ENCODE measurements around the gene SMTNL1. TPM values are rescaled to one million over a fixed set of nuclear protein-coding genes. Genes with fewer than 3 reads are reported as not detected.
A peak's percentile ranks its signal among the peaks of the same experiment; 100 is the strongest.

SMTNL1 gene, protein sequence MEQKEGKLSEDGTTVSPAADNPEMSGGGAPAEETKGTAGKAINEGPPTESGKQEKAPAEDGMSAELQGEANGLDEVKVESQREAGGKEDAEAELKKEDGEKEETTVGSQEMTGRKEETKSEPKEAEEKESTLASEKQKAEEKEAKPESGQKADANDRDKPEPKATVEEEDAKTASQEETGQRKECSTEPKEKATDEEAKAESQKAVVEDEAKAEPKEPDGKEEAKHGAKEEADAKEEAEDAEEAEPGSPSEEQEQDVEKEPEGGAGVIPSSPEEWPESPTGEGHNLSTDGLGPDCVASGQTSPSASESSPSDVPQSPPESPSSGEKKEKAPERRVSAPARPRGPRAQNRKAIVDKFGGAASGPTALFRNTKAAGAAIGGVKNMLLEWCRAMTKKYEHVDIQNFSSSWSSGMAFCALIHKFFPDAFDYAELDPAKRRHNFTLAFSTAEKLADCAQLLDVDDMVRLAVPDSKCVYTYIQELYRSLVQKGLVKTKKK
- polyA plus RNA-seq (2013) = 1.1 TPM

DNA sequence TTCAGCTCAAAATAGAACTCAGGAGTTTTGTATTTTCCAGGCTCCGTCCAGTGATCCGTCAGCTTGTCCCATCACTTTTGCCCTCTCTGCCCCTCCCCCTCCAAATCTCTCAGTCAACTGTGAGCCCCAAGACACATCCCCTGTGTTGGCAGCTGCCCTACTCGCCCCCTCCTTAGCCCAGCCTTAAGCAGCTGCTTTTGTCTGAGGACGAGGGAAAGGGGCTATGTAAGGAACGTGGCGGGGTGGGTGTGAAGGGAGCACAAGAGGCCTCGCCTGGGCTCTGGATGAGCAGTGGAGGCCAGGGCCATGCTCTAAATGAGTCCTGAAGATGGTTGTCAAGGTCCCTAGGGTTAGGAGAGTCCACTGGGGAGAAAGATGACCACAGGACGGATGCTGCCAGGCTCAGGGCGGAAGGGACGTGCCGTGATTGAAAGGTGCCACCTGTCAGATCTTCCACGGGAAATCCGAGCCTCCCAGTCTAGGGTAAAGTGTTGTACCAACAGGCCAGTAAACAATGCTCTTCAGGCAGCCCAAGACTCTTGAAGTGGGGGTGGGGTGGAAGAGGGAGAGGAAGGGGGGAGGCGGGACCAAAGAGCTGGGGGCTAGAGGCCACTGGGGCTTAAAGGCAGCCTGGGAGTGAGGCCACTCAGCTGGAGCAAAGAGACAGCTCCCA lies at the start of gene SMTNL1:
Gene SMTNL1 (plus strand): TSS at position 649 of the 673 bp plus-strand sequence. CDS start 5,048 bp downstream, outside the sequence.
- Histone ChIP-seq H3K27me3 (replicated peaks in 2 of 5; ENCODE audit: control insufficient read depth in 4 of 5, insufficient read depth in 5 of 5, low read length in 4 of 5) (no peaks in the 10 kb centered on the region), H3K4me3 (ENCODE audit: control insufficient read depth in 1 of 7, extremely low read depth in 1 of 7, insufficient read depth in 4 of 7, low read depth in 2 of 7, low read length in 6 of 7) (no peak within 1 kb of the TSS), H3K36me3 (ENCODE audit: control insufficient read depth in 4 of 4, insufficient read depth in 4 of 4, low read length in 3 of 4) (peaks cover 0 to 5% (median under 1%) of the 10 kb centered on the region in 4 experiments), H3K4me1 (ENCODE audit: control extremely low read depth in 1 of 4, control insufficient read depth in 4 of 4, insufficient read depth in 4 of 4, low read length in 3 of 4) (peaks cover 0 to 2% (median under 1%) of the 10 kb centered on the region in 4 experiments), H3K27ac (ENCODE audit: insufficient read depth in 1 of 2, low read depth in 1 of 2, low read length in 2 of 2, poor library complexity in 1 of 2, severe bottlenecking in 2 of 2) (no peak within 1 kb of the TSS), H3K9me3 (ENCODE audit: control extremely low read depth in 1 of 5, control insufficient read depth in 4 of 5, insufficient read depth in 2 of 5, low read depth in 1 of 5, low read length in 4 of 5) (no peaks in the 10 kb centered on the region)
- no peak for DNase-seq
- ChIA-PET CTCF (interaction anchor here (1.0 to 11.8 kb wide), 4 partner anchors 10 to 106 kb away, joined by 3 to 115 read pairs (median 7); partner anchors contain the start of gene UBE2L6), POLR2A (no interaction called here)
- 95% methylated on average over 13 of the region's 14 CpGs for WGBS (ENCODE audit: insufficient coverage)

DNA sequence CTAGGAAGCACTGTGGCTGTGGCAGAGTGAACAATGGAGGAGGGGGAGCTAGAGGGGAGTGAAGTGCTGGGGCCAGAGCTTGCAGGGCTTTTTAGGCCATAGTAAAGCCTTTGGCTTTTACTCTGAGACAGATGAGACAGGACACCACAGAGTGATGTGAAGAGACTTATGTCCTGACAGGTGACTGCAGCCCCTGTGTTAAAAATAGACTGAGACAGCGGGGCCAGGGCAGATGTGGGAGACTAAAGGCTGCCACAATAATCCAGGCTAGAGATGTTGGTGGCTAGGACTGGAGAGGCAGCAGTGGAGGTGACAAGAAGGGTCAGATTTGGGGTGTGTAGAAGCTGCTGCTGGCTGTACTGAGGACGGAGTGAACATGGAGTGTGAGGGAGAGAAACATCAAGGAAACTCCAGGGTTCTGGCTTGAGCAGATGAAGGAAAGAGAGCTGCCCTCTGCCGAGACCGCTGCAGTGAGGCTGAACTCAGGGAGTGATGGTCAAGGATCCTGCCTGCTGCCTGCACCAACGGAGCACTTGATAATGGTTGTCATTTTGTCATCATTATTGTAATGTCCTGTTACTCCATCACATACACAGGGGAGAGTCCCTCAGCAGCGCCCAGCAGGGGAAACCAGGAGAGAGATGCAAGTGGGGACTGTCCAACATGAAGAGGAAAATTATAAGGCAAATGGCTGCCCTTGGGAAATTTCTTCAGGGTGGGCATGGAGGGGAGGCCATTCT lies 49.3 kb upstream of the SMTNL1 start:
- CTCF ChIA-PET = interaction anchor here (0.7 to 18.0 kb wide), 8 partner anchors 8 to 39 kb away, joined by 3 to 410 read pairs (median 4); partner anchors contain the start of genes SLC43A1 and TIMM10
- WGBS (ENCODE audit: insufficient coverage) = 96% methylated on average over 3 of the region's 6 CpGs

DNA sequence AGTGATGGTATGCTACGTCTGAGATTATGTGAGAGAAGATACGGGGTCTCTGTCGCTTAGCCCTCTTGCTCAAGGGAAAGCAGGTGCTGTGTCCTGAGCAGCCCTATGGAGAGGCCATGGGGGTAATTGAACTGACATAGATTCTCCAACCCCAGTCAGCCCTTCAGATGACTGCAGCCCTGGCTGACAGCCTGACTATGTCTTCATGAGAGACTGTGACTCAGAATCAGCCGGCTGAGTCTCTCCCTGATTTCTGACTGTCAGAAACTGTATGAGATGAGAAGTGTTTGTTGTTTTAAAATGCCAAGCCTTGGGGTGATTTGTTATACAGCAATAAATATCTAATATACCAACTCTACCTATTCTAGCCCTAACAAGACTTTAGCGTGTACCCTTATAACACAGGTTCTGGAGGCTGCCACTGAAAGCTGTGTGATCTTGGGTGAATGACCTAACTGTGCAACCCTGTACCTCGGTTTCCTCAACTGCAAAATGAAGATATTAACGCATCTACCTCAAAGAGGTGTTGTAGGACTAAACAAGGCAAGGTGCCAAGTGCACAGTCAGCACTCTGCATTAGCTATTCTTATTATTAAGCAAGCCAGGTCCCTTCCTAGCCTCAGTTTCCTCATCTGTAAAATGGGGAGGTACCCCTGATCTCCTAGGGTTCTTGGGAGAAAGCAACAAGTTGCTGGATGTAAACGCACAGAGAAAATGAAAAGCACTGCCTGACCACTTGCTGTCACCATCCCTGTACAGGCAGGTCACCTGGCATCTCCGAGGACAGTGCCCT lies 46.7 kb upstream of the SMTNL1 start:
- 98% methylated on average over 8 of the region's 9 CpGs for WGBS (ENCODE audit: insufficient coverage)
- no peak for DNase-seq
- Histone ChIP-seq H3K9me3 (ENCODE audit: control extremely low read depth in 1 of 5, control insufficient read depth in 4 of 5, insufficient read depth in 2 of 5, low read depth in 1 of 5, low read length in 4 of 5) (no peaks in the 10 kb centered on the region), H3K27me3 (replicated peaks in 2 of 5; ENCODE audit: control insufficient read depth in 4 of 5, insufficient read depth in 5 of 5, low read length in 4 of 5) (no peaks in the 10 kb centered on the region), H3K4me3 (ENCODE audit: control insufficient read depth in 1 of 7, extremely low read depth in 1 of 7, insufficient read depth in 4 of 7, low read depth in 2 of 7, low read length in 6 of 7) (no peak overlapping the region), H3K36me3 (ENCODE audit: control insufficient read depth in 4 of 4, insufficient read depth in 4 of 4, low read length in 3 of 4) (peaks cover 7 to 74% (median 46%) of the 10 kb centered on the region in 4 experiments), H3K27ac (ENCODE audit: insufficient read depth in 1 of 2, low read depth in 1 of 2, low read length in 2 of 2, poor library complexity in 1 of 2, severe bottlenecking in 2 of 2) (no peak overlapping the region), H3K4me1 (ENCODE audit: control extremely low read depth in 1 of 4, control insufficient read depth in 4 of 4, insufficient read depth in 4 of 4, low read length in 3 of 4) (peaks cover 0 to 5% (median 0%) of the 10 kb centered on the region in 4 experiments)
- CTCF ChIA-PET = interaction anchor here (0.8 to 18.0 kb wide), 13 partner anchors 11 to 152 kb away, joined by 3 to 410 read pairs (median 5); partner anchors contain the start of genes P2RX3, SLC43A1 and TIMM10
- POLR2A ChIA-PET = no interaction called here

More for the DNA sequence above, 49.3 kb upstream of the SMTNL1 start:
- POLR2A ChIA-PET = no interaction called here
- Histone ChIP-seq H3K4me1 (ENCODE audit: control extremely low read depth in 1 of 4, control insufficient read depth in 4 of 4, insufficient read depth in 4 of 4, low read length in 3 of 4) (peaks cover 18 to 31% (median 23%) of the 10 kb centered on the region in 4 experiments), H3K27ac (ENCODE audit: insufficient read depth in 1 of 2, low read depth in 1 of 2, low read length in 2 of 2, poor library complexity in 1 of 2, severe bottlenecking in 2 of 2) (no peak overlapping the region), H3K36me3 (ENCODE audit: control insufficient read depth in 4 of 4, insufficient read depth in 4 of 4, low read length in 3 of 4) (peaks cover 5 to 73% (median 42%) of the 10 kb centered on the region in 4 experiments), H3K27me3 (replicated peaks in 2 of 5; ENCODE audit: control insufficient read depth in 4 of 5, insufficient read depth in 5 of 5, low read length in 4 of 5) (no peaks in the 10 kb centered on the region), H3K4me3 (ENCODE audit: control insufficient read depth in 1 of 7, extremely low read depth in 1 of 7, insufficient read depth in 4 of 7, low read depth in 2 of 7, low read length in 6 of 7) (no peak overlapping the region), H3K9me3 (ENCODE audit: control extremely low read depth in 1 of 5, control insufficient read depth in 4 of 5, insufficient read depth in 2 of 5, low read depth in 1 of 5, low read length in 4 of 5) (no peaks in the 10 kb centered on the region)
- DNase-seq = no peak

DNA sequence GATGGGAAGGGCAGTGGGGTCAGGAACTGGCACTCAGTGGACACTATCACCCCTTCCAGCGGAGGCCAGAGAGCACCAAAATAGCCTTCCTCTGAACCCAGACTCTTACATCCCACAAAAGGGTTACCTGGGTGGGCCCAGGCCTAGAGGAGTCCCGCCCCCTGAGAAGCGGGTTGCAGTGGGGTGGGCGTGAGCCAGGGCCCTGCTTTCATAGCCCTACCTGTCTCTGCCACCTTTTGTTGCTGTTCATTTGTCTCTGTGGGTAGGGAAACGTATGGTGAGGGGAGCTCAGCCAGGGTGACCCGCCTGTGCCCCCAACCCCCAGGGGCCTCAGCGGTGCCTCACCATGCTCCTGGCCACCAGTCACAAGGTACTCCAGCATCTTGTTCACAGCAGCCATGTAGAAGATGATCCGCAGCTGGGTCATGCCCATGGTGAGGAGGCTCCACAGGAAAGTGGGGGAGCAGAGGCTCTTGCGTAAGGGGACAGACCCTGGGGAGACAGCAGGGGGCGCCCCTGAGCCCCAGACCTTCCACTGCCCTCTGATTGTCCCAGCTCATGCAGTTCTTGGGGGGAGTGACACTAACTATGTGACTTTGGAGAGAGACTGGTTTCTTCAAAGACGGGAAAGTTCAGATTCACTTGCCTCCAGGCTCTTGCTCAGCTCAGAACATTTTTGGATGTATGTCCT lies 45.9 kb upstream of the SMTNL1 start:
- POLR2A ChIA-PET = no interaction called here
- peak; percentile 57 to 79 (median 71) for DNase-seq
- Histone ChIP-seq H3K27ac (ENCODE audit: insufficient read depth in 1 of 2, low read depth in 1 of 2, low read length in 2 of 2, poor library complexity in 1 of 2, severe bottlenecking in 2 of 2) (no peak overlapping the region), H3K4me1 (ENCODE audit: control extremely low read depth in 1 of 4, control insufficient read depth in 4 of 4, insufficient read depth in 4 of 4, low read length in 3 of 4) (no peaks in the 10 kb centered on the region), H3K4me3 (ENCODE audit: control insufficient read depth in 1 of 7, extremely low read depth in 1 of 7, insufficient read depth in 4 of 7, low read depth in 2 of 7, low read length in 6 of 7) (no peak overlapping the region), H3K27me3 (replicated peaks in 2 of 5; ENCODE audit: control insufficient read depth in 4 of 5, insufficient read depth in 5 of 5, low read length in 4 of 5) (no peaks in the 10 kb centered on the region), H3K9me3 (ENCODE audit: control extremely low read depth in 1 of 5, control insufficient read depth in 4 of 5, insufficient read depth in 2 of 5, low read depth in 1 of 5, low read length in 4 of 5) (no peaks in the 10 kb centered on the region), H3K36me3 (ENCODE audit: control insufficient read depth in 4 of 4, insufficient read depth in 4 of 4, low read length in 3 of 4) (peaks cover 8 to 79% (median 50%) of the 10 kb centered on the region in 4 experiments)
- WGBS (ENCODE audit: insufficient coverage) = 92% methylated on average over 10 of the region's 11 CpGs
- CTCF ChIA-PET = interaction anchor here (0.7 to 18.0 kb wide), 19 partner anchors 8 to 155 kb away, joined by 3 to 410 read pairs (median 4); partner anchors contain the start of genes P2RX3, RTN4RL2, SLC43A1 and TIMM10

DNA sequence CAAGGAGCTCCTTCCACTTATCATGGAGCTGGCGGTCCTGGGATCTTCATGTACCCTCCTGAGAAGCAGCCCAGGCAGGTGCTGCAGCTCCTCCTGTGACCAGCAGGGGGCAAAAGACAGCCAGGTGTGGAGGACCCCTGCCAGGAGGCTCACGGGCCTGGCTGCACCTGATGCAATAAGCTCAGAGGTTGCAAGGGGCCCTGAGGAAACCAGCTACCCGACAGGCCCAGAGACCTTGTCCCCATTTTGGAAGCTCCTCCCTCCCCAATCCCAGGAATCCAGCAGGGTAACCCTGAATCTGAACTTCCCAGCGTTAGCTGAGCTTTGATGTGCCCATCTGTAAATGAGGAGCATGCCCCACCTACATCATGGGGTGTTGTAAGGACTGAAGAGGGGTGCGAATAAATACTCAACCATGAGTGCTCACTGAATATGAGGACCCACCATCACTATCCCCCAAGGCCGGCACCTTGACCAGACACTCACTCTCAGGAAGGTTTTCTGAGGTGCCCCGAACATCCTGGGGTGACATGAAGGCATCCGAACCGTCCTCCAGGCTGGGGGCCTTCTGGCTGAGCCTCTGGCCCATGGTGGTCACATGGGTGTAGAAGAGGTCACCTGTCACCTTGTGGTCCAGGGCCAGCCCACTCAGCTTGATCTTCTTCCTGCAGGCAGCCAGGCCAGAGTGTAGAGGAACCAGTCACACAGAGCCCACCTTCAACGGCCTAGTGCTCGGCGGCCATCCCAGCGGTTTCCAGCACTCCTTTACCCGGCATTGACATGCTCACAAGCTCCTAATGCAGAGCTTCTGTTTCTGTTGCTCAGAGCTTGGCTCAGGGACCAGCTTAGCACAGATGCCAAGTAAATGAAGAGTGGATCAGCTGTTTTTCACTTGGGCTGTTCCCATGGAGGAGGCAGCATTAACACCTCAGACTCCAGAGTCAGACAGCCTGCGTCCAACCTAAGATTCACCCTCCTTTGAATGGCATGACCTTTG lies 43.6 kb upstream of the SMTNL1 start:
- no peaks in the 10 kb centered on the region for H3K27me3 ChIP-seq (replicated peaks in 2 of 5; ENCODE audit: control insufficient read depth in 4 of 5, insufficient read depth in 5 of 5, low read length in 4 of 5)
- H3K4me3 ChIP-seq (ENCODE audit: control insufficient read depth in 1 of 7, extremely low read depth in 1 of 7, insufficient read depth in 4 of 7, low read depth in 2 of 7, low read length in 6 of 7) = no peak overlapping the region
- WGBS (ENCODE audit: insufficient coverage) = 81% methylated on average over 13 of the region's 15 CpGs
- peaks cover 11 to 78% (median 51%) of the 10 kb centered on the region in 4 experiments for H3K36me3 ChIP-seq (ENCODE audit: control insufficient read depth in 4 of 4, insufficient read depth in 4 of 4, low read length in 3 of 4)
- peak; percentile 51 to 56 (median 54) for DNase-seq
- H3K9me3 ChIP-seq (ENCODE audit: control extremely low read depth in 1 of 5, control insufficient read depth in 4 of 5, insufficient read depth in 2 of 5, low read depth in 1 of 5, low read length in 4 of 5) = no peaks in the 10 kb centered on the region
- H3K27ac ChIP-seq (ENCODE audit: insufficient read depth in 1 of 2, low read depth in 1 of 2, low read length in 2 of 2, poor library complexity in 1 of 2, severe bottlenecking in 2 of 2) = no peak overlapping the region
- CTCF ChIA-PET = interaction anchor here (0.6 to 18.0 kb wide), 40 partner anchors 8 to 165 kb away, joined by 3 to 410 read pairs (median 5); partner anchors contain the start of genes P2RX3, RTN4RL2, SLC43A1 and SSRP1
- POLR2A ChIA-PET = interaction anchor here (0.6 to 1.3 kb wide), 2 partner anchors 14 to 21 kb away, joined by 4 to 5 read pairs; no protein-coding TSS in a partner anchor
- H3K4me1 ChIP-seq (ENCODE audit: control extremely low read depth in 1 of 4, control insufficient read depth in 4 of 4, insufficient read depth in 4 of 4, low read length in 3 of 4) = no peaks in the 10 kb centered on the region

Measured in common myeloid progenitor, CD34-positive (primary cell).